Muscle of leg (tissue), 11 donors: ENCODE results near the gene SPZ1. TPM values are rescaled to one million over a fixed set of nuclear protein-coding genes. Genes with fewer than 3 reads are reported as not detected.

Experiments used
- DNase-seq: peaks from one replicate; pipeline ENCODE4 v3.0.0; 2013
- H3K27ac ChIP-seq: one replicate; pipeline ENCODE4 v1.5.1; 2013; ENCODE audit warnings: mild to moderate bottlenecking, low read length, control low read depth
- H3K27me3 ChIP-seq: one replicate; pipeline ENCODE4 v1.6.1; 2013; ENCODE audit warnings: low read length; ENCODE audit not compliant: control insufficient read depth, insufficient read depth
- H3K36me3 ChIP-seq: one replicate; pipeline ENCODE4 v1.6.1; 2013; ENCODE audit warnings: low read length; ENCODE audit not compliant: control insufficient read depth, insufficient read depth
- H3K4me1 ChIP-seq: one replicate; pipeline ENCODE4 v1.6.1; 2013; ENCODE audit warnings: low read length; ENCODE audit not compliant: control insufficient read depth, insufficient read depth
- H3K4me3 ChIP-seq: one replicate; pipeline ENCODE4 v1.5.1; 2013; ENCODE audit warnings: low read length, control low read depth
- H3K9me3 ChIP-seq: replicated peaks from 2 replicates; pipeline ENCODE4 v1.6.1; 2013; ENCODE audit warnings: low read depth, low read length; ENCODE audit not compliant: control insufficient read depth
- WGBS: methylation state at CpG from one replicate; pipeline ENCODE4 v1.1.5; 2013; ENCODE audit warnings: missing lambda C conversion rate; ENCODE audit not compliant: insufficient coverage; 5-methylcytosine and 5-hydroxymethylcytosine counted together
- polyA plus RNA-seq, 8 donors: library from polyadenylated mRNA; unstranded; fragments of 120-200 nt; gene quantifications; one replicate each; pipeline versions ENCODE4 v1.2.1 to v1.2.3, GENCODE V29; 2013; ENCODE audit warnings: inconsistent platforms in 1 of 8, low replicate concordance in 1 of 8; ENCODE audit not compliant: insufficient read length in 8 of 8, insufficient read depth in 1 of 8
- total RNA-seq: library from RNA; stranded (reverse); fragments of 120-200 nt; gene quantifications from one replicate; pipeline ENCODE4 v1.2.4, GENCODE V29; 2013

Gene SPZ1
- total and polyA plus RNA-seq, 9 donors, result not detected

GRCh38 chr5:80364892-80365291 lies 45.1 kb downstream of the SPZ1 start:
- H3K27me3 ChIP-seq, result no peaks in the 10 kb centered on the region
- H3K4me3 ChIP-seq, result no peak overlapping the region
- no peak overlapping the region for H3K27ac ChIP-seq
- no peak for DNase-seq
- WGBS, result no CpG with 5 or more reads among the region's 6 CpGs
- no peaks in the 10 kb centered on the region for H3K36me3 ChIP-seq
- H3K4me1 ChIP-seq, result peaks cover 3% of the 10 kb centered on the region
- H3K9me3 ChIP-seq, result no peaks in the 10 kb centered on the region

GRCh38 chr5:80368661-80369480 lies 49.1 kb downstream of the SPZ1 start:
- no peak overlapping the region for H3K27ac ChIP-seq
- no peak for DNase-seq
- WGBS, result no CpG with 5 or more reads among the region's 4 CpGs
- no peaks in the 10 kb centered on the region for H3K27me3 ChIP-seq
- H3K4me3 ChIP-seq, result no peak overlapping the region
- H3K36me3 ChIP-seq, result no peaks in the 10 kb centered on the region
- H3K4me1 ChIP-seq, result peaks cover 4% of the 10 kb centered on the region
- H3K9me3 ChIP-seq, result no peaks in the 10 kb centered on the region

GRCh38 chr5:80369521-80369920 lies 49.7 kb downstream of the SPZ1 start:
- DNase-seq, result no peak
- H3K4me1 ChIP-seq, result peaks cover 4% of the 10 kb centered on the region
- no peak overlapping the region for H3K4me3 ChIP-seq
- no peaks in the 10 kb centered on the region for H3K27me3 ChIP-seq
- no peaks in the 10 kb centered on the region for H3K36me3 ChIP-seq
- no peak overlapping the region for H3K27ac ChIP-seq
- WGBS, result 45% methylated on average over 5 of the region's 8 CpGs
- H3K9me3 ChIP-seq, result no peaks in the 10 kb centered on the region

GRCh38 chr5:80370390-80370789 lies 50.6 kb downstream of the SPZ1 start:
- Histone ChIP-seq H3K27ac (no peak overlapping the region), H3K4me3 (no peak overlapping the region), H3K9me3 (no peaks in the 10 kb centered on the region), H3K4me1 (peaks cover 4% of the 10 kb centered on the region), H3K27me3 (no peaks in the 10 kb centered on the region), H3K36me3 (no peaks in the 10 kb centered on the region)
- no CpG with 5 or more reads among the region's 1 CpG for WGBS
- no peak for DNase-seq

Other genes with a start within 250 kb of the SPZ1 start
- 17.2 TPM for gene SERINC5, start 64.0 kb upstream of the SPZ1 start, total RNA-seq
- 10 to 100 TPM; 13.1 to 23.5 (median 16.4) TPM for gene SERINC5, start 64.0 kb upstream of the SPZ1 start, polyA plus RNA-seq
- 50.8 TPM for gene ZFYVE16, start 88.1 kb downstream of the SPZ1 start, total RNA-seq
- gene ZFYVE16, start 88.1 kb downstream of the SPZ1 start, polyA plus RNA-seq, result 10 to 100 TPM; 31.2 to 67.8 (median 48.8) TPM
- 5.7 TPM for gene FAM151B, start 168.1 kb downstream of the SPZ1 start, total RNA-seq
- 1 to 10 TPM; 1.9 to 5.5 (median 3.9) TPM for gene FAM151B, start 168.1 kb downstream of the SPZ1 start, polyA plus RNA-seq